ENCODE measurements around the gene TMEM39B.

GRCh38 chr1:32091591-32091990, 18.9 kb downstream of the TMEM39B start:
- no peak for TF ChIP-seq POLR2A (IDR thresholded peaks at IDR 0.05)
- no peak for TF ChIP-seq CTCF (IDR thresholded peaks at IDR 0.05)
